Measurements from ENCODE around the gene BCL7B.

GRCh38 chr7:73547841-73548240, 9.6 kb downstream of the BCL7B start:
- TF ChIP-seq, protein P1, sequence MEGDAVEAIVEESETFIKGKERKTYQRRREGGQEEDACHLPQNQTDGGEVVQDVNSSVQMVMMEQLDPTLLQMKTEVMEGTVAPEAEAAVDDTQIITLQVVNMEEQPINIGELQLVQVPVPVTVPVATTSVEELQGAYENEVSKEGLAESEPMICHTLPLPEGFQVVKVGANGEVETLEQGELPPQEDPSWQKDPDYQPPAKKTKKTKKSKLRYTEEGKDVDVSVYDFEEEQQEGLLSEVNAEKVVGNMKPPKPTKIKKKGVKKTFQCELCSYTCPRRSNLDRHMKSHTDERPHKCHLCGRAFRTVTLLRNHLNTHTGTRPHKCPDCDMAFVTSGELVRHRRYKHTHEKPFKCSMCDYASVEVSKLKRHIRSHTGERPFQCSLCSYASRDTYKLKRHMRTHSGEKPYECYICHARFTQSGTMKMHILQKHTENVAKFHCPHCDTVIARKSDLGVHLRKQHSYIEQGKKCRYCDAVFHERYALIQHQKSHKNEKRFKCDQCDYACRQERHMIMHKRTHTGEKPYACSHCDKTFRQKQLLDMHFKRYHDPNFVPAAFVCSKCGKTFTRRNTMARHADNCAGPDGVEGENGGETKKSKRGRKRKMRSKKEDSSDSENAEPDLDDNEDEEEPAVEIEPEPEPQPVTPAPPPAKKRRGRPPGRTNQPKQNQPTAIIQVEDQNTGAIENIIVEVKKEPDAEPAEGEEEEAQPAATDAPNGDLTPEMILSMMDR (conservative IDR thresholded peaks at IDR 0.05; ENCODE audit: low read depth, low read length) = no peak
- no peak for TF ChIP-seq EZH2 (IDR thresholded peaks at IDR 0.05; ENCODE audit: borderline replicate concordance, low read depth, low read length, poor library complexity, severe bottlenecking)

All from A673 (cell line).